ENCODE results near the gene PODN.

PODN gene

DNA sequence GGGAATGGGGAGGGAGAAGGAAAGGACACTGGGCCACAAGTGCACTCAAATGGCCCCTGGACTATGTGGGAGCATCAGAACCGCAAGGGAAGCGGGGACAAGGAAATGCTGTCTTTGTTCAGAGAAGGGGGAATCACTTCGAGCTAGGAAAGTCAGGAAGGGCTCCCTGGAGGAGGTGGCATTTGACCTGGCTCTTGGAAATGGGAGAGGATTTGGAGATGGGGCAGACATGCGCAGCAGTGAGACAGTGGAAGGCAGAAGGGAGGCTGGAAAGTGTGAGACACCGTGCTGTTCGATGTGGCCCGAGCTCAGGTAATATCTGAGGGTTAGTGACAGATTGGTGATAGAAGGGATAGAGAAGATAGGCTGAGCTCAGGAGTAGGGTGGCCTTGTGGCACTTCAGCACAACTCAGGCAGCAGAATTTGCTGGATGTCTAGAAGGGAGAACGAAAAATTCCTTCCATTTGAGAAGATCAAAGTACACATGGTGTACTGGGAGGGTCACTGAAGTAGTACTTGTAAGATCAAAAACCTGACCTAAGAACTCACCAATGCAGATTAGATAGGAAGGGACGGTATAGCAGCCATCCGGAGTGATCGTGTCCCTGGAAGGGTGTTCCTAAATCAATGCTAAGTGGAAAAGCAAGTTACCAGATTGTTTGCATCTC lies 55.1 kb downstream of the PODN start:
- no peak for DNase-seq

DNA sequence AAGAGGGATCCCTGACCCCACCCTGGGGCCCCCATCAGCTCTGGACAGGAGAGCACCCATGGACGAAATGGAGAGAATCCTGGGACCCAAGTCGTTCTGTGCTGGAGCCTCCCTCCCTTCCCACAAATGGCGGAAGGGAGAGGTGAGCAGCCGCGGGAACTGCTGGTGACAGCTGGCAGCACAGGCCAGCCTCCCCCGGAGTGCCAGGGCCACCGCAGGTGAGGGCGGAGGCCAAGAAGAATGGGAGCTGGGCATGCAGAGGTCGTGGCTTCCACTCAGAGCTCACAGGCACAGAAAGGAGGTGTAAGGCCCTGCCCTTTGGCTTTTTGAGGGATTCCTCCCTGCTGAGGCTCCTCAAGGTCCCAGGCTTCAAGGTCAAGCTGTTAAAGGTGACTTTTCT lies 55.8 kb downstream of the PODN start:
- DNase-seq: no peak

DNA sequence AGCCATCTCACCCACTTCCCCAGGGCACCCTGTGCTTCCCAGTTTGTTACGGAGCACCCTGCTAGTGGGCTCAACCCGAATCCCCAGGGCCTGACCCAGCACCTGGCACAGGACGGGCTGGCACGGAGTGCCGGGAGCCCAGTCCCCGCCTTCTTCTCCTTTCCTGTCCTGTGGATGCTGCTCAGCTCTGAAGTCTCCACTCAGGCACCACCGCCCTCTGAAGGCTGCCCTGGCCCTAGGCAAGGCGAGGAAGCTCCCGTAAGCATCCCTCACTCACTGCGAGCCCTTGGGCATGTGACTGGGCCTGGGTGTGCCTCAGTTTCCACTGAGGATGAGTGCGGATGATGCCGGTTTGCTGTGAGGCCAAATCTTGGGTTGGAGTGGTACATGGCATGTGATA lies 58.6 kb downstream of the PODN start:
- DNase-seq: no peak

DNA sequence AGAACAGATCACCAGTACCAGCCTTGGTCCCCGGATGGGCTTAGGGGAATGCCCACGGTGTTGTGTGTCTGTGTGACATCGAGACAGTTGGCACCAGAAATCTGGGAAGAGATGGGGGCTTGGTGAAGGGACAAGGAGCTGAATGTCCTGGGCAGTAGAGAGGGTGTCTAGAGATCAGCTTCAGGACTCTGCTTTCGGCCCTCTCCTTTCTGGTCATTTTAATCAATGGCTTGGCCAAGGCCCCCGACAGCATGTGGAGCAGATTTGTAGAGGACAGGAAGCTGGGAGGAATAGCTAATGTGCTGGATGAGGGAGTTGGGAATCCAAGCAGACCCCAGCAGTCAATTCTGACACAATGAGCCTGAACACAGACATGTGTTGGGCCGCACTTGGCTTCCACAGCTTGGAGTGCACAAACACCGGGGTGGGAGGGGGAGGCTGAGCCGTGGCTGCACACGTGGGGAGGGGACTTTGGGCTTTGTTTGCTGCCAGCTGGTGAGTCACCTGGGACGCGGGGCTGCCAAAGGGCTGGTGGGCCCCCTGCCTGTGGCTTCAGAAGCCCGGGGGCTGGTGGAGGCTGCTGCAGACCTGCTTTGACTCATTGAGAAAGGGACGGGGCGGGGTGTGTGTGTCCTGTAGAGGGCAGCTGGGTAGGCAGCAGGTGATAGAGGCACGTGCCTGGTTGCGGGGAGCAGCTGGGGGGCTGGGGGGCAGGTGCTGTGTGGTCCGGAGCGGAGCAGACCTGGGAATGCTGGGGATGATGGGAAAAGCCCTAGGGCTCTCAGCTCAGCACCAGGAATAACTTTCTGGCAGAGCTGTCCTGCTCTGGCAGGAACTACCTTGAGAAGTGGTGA lies 59.5 kb downstream of the PODN start:
- no peak for DNase-seq

DNA sequence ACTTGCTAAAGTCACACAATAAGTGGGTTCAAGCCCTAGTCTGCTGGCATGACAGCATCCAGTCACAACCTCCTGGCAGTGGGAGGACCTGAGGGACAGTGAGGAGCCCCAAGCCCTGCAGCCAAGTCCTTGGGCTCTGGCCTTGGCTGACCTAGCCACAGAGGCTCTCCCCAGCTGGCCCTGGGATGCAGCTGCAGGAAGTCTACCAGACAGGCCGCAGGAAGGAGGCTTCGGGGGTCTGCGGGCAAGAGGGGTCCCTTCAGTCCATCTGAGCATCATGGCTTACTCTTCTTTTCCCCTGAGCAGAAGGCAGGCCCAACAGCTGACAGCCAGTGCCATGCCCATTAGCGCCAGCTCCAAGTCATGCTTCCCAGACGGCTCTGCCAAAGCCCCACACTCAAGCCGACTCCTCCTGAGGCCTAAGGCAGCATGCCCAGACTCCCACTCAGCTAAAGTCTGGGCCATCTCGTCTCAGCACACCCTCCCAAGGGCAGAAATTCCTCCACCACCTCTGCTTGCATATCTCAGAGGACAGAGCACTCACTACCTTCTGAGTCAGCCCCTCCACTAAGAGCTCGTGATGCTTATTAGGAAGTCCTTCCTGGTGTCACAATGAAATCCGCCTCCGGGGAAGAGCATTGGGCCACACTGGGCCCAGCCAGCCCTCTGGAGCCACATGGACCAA lies 60.3 kb downstream of the PODN start:
- DNase-seq: no peak

DNA sequence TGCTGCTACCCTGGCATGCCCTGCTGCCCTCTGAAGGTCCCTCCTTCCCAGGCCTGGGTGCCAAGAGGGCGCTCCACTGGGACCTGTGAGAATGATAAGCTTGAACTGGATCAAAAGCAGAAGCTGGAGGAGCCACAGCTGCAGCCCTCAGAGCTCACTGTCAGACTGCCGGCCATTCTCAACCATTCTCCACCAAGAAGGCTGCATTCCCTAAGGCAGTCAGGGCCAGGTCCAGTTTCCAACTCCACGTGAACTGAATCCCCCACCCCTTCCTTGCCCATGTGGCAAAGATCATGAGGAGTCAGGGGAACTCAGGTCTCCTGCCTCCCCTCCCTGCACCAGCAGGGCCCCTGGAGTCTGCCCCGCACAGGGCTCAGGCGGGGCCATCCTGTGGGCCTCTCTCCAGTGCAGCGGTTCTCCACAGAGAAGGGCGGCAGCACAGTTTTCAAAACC lies 61.0 kb downstream of the PODN start:
- DNase-seq: no peak

DNA sequence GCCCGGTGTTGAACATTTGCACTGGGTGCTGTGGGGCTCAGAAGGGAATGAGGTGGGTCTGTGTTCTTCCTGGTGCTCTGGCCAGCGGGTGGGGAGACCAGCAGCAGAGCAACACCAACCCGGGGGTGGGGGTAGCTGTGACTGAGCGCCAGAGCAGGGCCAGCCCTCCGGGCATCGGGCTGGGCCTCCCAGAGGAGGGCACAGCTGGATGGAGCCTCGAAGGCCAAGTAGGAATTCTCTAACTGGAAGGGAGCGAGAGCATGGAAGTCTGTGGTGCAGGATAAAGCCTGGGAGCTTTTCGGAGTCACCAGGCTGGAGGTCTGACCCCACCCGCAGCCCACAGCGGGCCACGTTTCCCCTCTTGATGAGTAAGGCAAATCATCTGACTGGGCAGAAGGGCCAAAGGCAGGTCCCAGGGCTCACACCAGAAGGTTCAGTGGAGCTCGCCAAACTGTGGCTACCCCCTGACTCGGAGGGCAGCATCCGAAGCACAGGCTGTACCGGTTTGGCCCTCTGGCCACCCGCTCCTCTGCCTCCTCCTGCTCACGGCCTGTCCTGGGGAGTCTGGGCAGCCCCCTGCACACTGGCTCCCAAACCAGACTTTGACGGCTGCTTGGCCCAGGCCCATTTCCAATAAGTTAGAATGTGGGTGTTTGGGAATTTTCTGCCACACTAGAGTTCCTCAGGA lies 61.6 kb downstream of the PODN start:
- DNase-seq: no peak

DNA sequence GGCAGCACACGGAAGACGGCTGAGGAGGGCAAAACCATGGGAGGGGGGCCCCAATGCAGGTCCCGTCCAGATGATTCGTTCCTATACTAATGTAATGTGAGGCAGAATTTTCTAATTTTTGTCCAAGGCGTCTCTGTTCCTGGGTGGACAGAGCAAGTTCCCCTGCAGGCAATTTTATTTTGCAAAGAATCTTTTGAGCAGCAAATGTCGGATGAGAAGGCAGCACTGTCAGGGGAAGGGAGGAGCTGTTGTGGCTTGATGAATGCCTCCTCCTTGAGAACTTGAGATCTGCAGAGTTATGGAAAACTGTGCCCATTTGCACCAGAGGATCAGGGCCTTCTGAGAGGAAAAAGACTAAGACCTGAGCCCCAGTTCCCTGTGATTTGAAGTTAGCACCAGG lies 63.1 kb downstream of the PODN start:
- no peak for DNase-seq

DNA sequence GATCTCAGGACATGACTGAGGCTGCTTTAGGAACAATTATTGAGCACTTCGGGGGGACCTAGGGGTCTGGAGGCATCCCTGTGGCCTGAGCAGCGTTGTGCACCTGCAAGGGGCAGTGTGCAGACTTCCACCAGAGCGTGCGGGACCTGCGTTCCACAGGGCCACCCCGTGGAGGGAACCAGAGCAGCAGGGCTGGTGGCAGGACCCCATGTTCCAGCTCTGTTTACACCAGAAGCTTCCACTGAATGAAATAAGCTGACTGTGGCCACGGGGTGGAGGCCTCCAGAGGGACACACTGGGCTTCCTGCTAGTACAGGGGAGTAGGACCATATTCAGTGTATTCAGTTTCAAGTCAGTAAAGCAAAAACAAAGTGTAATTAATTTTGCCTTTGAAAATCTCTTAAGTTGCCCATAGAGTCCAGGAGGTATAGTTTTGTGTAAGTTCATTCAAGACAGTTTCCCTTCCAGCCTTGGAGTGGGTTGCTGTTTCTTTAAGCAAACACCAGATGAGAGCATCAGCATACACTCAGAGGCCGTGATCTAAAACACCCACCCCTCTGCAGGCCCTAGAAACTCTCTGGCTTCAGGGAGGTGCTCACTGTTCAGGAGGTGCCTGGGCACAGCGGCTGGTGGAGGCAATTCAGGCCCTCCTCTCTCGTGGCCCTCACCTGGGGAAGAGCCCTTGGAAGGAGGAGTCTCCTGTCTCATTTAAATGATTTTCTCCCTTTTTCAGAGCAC lies 63.8 kb downstream of the PODN start:
- DNase-seq: no peak

DNA sequence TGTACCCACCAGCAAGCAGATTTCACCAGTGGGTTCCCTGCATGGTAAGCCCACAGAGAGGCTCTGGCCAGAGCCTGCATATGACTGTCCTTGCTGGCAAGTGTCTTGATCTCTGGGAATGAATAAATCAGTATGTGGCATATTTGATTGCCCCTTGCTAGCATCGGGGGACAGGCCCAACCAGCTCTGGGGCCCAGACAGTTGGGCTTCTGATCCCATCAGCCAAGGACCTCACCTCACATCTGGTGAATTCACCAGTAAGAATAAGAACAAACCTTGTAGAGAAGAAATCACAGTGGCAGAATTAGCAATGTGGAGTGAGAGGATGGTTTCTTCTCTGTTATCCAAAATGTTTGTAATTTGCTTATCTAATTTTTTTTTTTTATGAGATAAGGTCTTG lies 64.5 kb downstream of the PODN start:
- DNase-seq: no peak

DNA sequence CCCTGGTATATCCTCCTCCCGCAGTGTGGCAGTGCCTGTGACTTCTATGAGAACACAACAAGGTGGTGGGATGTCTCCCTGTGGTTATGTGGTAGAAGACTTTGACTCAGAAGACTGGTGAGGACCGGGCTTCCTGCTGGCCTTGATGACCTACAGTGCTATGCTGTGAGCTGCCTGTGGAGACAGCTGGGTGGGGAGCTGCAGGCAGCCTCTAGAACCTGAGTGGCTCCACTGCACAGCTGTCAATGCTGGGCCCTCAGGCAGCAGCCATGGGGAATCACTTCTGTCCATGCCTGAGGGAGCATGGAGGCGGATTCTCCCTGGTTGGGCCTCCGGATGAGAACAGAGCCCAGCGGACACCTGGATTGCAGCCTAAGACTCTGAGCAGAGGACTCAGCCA lies 65.5 kb downstream of the PODN start:
- DNase-seq: no peak

DNA sequence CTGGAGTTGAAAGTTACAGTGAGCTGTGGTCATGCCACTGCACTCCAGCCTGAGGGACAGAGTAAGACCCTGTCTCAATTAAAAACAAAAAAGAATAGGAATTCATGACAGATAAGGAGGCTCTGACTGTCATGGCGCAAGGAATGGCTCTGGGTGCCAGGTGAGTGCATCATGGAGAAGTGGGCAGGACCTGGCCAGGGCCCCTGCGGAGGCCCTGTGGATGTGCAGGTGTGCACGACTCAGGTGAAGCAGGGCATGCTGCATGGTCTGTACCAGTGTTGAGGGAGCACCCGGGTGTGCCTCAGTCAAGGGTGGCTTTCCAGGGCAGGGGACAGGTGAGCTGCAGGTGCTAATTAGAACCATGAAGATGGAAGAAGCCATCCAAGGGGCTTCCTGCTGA lies 66.4 kb downstream of the PODN start:
- DNase-seq: no peak

DNA sequence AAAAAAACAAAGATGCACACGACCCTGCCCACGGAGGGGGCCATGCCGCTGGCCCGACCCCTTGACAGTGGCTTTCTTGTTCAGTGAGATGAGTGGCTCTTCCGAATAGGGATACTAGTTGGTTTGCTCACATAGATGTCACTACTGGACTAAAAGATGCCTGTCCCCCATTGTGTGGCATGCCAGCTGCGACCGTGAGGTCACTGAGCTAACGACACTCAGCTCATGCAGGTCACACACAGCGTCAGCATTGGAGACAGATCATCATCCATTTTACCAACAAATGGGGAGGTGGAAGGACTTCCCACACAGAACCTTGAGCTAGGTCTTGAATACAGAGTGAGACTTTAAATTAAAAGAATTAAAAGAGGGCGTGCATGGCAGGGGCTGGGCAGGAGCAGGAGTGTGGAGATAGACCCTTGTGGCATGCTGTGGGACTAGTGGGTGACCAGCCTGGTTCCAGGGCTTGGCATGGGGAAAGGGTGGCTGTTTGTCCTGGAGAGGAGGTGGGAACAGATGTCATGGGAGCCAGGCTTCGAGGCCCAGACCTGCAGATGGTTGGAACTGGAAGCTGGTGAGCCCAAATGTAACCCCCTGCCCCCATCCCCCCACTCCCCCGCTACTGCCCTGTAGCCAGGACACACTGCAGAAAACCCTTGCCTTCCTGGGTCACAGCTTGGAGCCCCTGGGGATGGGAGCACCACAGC lies 68.0 kb downstream of the PODN start:
- DNase-seq: no peak

DNA sequence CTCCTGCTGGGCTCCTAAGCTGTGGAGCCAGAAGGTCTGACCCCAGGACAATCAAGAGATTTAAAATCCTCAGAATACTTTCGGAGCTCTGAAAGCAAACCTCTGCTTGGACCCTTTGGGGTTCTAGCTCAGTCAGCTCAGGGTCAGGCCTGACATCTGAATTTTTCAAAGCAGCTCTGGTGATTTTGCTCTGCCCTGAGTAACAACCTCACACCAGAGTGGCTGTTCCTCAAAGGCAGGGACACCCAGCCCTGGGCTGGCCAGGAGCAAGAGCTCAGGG lies 68.5 kb downstream of the PODN start:
- DNase-seq: no peak

DNA sequence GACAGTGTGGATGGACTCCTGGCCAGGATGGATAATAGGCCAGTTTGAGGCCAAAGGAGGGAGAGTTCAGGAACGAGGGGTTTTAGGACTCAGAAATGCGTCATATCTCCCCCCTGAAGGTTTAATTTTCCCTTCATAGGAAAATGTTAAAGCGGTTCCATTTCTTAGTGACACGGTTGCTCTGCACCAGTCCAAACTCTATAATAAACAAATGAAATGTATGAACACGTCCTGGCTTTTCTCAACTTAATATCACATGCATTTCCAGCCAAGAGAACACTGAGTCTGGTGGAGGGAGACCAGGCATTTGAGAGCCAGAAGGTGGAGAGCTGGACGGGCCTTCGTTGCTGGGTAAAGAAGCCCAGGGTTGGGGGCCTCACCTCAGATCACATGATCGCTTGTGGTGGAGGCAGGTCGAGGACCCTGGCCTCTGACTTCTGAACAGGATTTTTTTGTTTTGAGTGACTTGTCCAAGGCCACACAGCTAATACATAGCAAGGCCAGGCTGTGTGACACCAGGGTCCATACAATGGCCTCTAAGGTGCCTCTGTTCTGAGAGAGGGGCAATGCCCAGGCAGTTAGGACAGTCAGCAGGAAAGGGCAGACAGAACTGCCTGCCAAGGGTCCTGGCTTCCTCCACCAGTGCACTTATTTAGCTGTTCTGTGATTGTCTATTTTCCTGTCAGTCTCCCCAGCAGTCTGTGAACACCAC lies 69.0 kb downstream of the PODN start:
- no peak for DNase-seq

DNA sequence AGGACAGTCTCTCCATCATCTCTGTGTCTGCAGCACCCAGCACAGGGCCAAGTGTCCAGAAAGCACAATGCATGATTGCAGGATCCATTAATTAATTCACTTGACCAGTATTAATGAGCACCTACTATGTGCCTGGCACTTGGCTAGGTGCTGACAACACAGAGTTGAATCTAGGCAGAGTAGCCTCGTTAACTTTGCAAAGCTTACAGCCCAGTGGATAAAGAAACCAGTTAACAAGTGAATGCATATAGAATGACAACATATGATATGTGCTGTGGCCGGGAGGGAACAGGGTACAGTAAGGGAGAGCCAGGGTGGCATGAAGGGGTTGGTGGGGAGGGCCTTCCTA lies 69.6 kb downstream of the PODN start:
- DNase-seq: no peak

DNA sequence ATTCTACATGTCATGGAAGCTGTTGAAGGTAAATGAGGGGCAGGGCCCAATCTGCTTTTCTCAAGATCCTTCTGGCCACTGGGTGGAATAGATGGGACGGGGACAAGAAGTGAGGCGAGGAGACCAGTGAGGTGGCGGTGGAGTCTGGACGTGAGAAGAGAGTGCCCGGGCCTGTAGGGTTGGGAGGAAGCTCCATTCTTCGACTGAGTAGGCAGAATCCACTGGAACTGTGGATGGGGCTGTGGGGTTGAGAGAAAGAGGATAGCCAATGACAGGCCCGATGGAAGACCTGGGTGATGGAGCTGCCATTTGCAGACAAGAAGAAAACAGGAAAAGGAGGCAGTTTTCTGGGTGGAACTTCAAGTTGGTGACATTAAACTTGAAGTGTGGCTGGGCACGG lies 70.2 kb downstream of the PODN start:
- DNase-seq: no peak

DNA sequence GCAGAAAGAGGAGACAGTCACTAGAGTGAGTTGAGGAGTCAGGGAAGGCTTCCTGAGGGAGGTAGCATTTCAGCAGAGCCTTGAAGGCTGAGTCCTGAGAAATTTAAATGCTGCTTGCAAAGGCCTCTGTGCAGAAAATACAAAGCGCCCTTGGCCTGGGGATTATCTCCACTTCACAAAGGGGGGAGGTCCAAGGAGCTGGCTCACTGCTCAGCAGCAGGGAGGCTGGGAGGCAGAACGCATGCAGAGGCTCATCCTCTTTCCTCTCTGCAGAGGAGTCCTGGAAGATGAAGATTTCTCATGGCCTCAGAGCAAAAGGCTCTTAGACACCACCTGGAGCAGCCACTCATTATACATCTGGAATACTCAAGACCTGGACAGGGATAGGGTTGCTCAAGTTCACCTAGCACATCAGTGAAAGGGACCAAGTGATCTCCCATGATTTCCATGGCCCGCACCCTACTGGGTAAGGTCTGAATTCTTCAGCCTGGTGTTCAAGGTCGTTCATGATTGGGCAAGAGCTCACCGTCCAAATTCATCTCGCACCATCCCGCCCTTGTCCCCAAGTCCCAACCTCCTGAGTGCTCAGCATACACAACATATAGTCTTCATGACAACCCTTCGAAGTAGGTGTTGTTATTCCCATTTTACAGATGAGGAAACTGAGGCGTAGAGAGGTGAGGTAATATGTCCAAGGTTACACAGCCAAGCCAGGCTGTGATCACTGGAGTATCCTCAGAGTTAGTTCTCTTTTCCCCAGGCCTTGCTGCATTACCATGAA lies 71.4 kb downstream of the PODN start:
- no peak for DNase-seq

DNA sequence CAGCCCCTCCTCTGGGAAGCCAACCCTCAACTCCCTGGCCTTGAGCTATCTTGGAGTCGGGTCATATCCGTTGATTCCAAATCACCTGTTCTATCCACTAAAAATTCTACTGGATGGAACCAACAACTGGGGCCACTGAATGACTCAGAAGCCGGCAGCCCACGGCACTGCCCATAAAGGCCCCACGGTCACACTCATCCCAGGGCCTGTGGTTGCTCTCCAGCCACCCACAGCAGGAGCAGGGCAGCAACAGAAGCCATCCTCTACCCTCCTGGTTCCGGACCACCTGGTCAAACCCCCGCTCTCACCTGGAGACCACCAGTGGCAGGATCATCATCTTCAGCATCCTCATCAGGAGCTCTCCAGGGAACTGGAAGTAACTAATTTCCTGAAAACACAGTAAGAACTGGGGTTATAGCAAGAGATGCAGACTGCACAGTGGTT lies 72.1 kb downstream of the PODN start:
- no peak for DNase-seq

Measured in CD4-positive, alpha-beta T cell treated with Interleukin-6 for 4 hours (primary cell).